NCI-H345 (cell line): Measurements from ENCODE around the gene CHEK1.
"Not testable (repeated sequence)": the region's sequence is repeated elsewhere in the genome, so short reads cannot be mapped to it uniquely, and the experiment has no call there.

Experiments used
- DNase-seq: peaks from one replicate; lab custom pipeline; 2025; lab: John Stamatoyannopoulos, UW

CHEK1 gene

GRCh38 chr11:125701018-125701610, 76.2 kb downstream of the CHEK1 start:
- DNase-seq: no peak

- no peak for DNase-seq
Measured at GRCh38 chr11:125701858-125702621, 77.1 kb downstream of the CHEK1 start.

GRCh38 chr11:125704686-125705085, 79.7 kb downstream of the CHEK1 start:
- DNase-seq: not testable (repeated sequence)

- no peak for DNase-seq
Measured at GRCh38 chr11:125720781-125721180, 95.8 kb downstream of the CHEK1 start.

GRCh38 chr11:125724125-125724524, 99.2 kb downstream of the CHEK1 start:
- DNase-seq: no peak
